ENCODE results near the gene YWHAH. TPM values are rescaled to one million over a fixed set of nuclear protein-coding genes. Genes with fewer than 3 reads are reported as not detected.

YWHAH gene
- polyA plus RNA-seq, 3 donors, result 59.5 to 136 (median 132) TPM

- H4K20me1 ChIP-seq (ENCODE audit: insufficient read depth, low read length), result no peaks in the 10 kb centered on the region
- no peaks in the 10 kb centered on the region for H3K36me3 ChIP-seq (replicated peaks in 1 of 2; ENCODE audit: control insufficient read depth in 1 of 2, insufficient read depth in 2 of 2, low read length in 2 of 2)
- DNase-seq, result no peak
- no peak overlapping the region for H3K4me2 ChIP-seq (replicated peaks; ENCODE audit: extremely low read depth, low read length, poor library complexity, severe bottlenecking)
- H3K9me3 ChIP-seq (replicated peaks in 1 of 2; ENCODE audit: control insufficient read depth in 1 of 2, insufficient read depth in 1 of 2, low read length in 2 of 2), result no peaks in the 10 kb centered on the region
- peaks cover 35% of the 10 kb centered on the region for H3K4me1 Mint-ChIP-seq
- WGBS (ENCODE audit: insufficient coverage), result 89% methylated on average over 5 of the region's 8 CpGs
- H3K4me3 ChIP-seq (replicated peaks in 1 of 3; ENCODE audit: low read depth in 2 of 3, low read length in 3 of 3), result no peak overlapping the region
- no peak overlapping the region for H3K27ac Mint-ChIP-seq
- H3K4me1 ChIP-seq (ENCODE audit: control insufficient read depth in 1 of 2, insufficient read depth in 2 of 2, low read length in 2 of 2), result peaks cover 23% of the 10 kb centered on the region in 2 donors
- no peak overlapping the region for H3K27ac ChIP-seq (ENCODE audit: low read depth in 1 of 2, low read length in 2 of 2)
- no peaks in the 10 kb centered on the region for H3K27me3 ChIP-seq (ENCODE audit: control insufficient read depth in 2 of 2, insufficient read depth in 2 of 2, low read length in 2 of 2)
- H3K9ac ChIP-seq (ENCODE audit: insufficient read depth, low read length, poor library complexity, severe bottlenecking), result no peak overlapping the region
- TF ChIP-seq CTCF (IDR thresholded peaks at IDR 0.05), result no peak
- H3K36me3 Mint-ChIP-seq, result peaks cover 0 to 2% of the 10 kb centered on the region in 2 donors
- H3K9me3 Mint-ChIP-seq, result no peaks in the 10 kb centered on the region
- peaks cover 0 to 12% (median 0%) of the 10 kb centered on the region in 3 donors for H3K27me3 Mint-ChIP-seq (ENCODE audit: low read depth in 3 of 3)
- H2AFZ ChIP-seq (ENCODE audit: insufficient read depth, low read depth, low read length, poor library complexity, severe bottlenecking), result no peak overlapping the region
- no peaks in the 10 kb centered on the region for H3K79me2 ChIP-seq (ENCODE audit: insufficient read depth, low read length)
- intact Hi-C loops (cut with micrococcal nuclease), result no loop called here
- H3K4me3 Mint-ChIP-seq, result no peak overlapping the region
Measured at GRCh38 chr22:31938296-31938695, 6.0 kb upstream of the YWHAH start.

GRCh38 chr22:31940506-31940905 lies 3.8 kb upstream of the YWHAH start:
- Histone ChIP-seq H4K20me1 (ENCODE audit: insufficient read depth, low read length) (peaks cover 6% of the 10 kb centered on the region), H3K27ac (ENCODE audit: low read depth in 1 of 2, low read length in 2 of 2) (no peak overlapping the region), H3K9ac (ENCODE audit: insufficient read depth, low read length, poor library complexity, severe bottlenecking) (no peak overlapping the region), H3K79me2 (ENCODE audit: insufficient read depth, low read length) (peaks cover 10% of the 10 kb centered on the region), H3K27me3 (ENCODE audit: control insufficient read depth in 2 of 2, insufficient read depth in 2 of 2, low read length in 2 of 2) (no peaks in the 10 kb centered on the region), H3K9me3 (replicated peaks in 1 of 2; ENCODE audit: control insufficient read depth in 1 of 2, insufficient read depth in 1 of 2, low read length in 2 of 2) (no peaks in the 10 kb centered on the region), H3K4me1 (ENCODE audit: control insufficient read depth in 1 of 2, insufficient read depth in 2 of 2, low read length in 2 of 2) (peaks cover 27 to 28% of the 10 kb centered on the region in 2 donors), H2AFZ (ENCODE audit: insufficient read depth, low read depth, low read length, poor library complexity, severe bottlenecking) (no peak overlapping the region), H3K4me2 (replicated peaks; ENCODE audit: extremely low read depth, low read length, poor library complexity, severe bottlenecking) (no peak overlapping the region), H3K36me3 (replicated peaks in 1 of 2; ENCODE audit: control insufficient read depth in 1 of 2, insufficient read depth in 2 of 2, low read length in 2 of 2) (no peaks in the 10 kb centered on the region), H3K4me3 (replicated peaks in 1 of 3; ENCODE audit: low read depth in 2 of 3, low read length in 3 of 3) (no peak overlapping the region)
- Mint-ChIP-seq H3K9me3 (no peaks in the 10 kb centered on the region), H3K27ac (no peak overlapping the region), H3K4me1 (peaks cover 30% of the 10 kb centered on the region), H3K4me3 (no peak overlapping the region), H3K36me3 (peaks cover 0 to 2% of the 10 kb centered on the region in 2 donors), H3K27me3 (ENCODE audit: low read depth in 3 of 3) (peaks cover 0 to 5% (median 0%) of the 10 kb centered on the region in 3 donors)
- DNase-seq, result no peak
- intact Hi-C loops (cut with micrococcal nuclease), result loop anchor here (5.0 to 10.0 kb wide), 4 partner anchors 186 to 306 kb away; partner anchors contain the start of genes DEPDC5 (in 2 of the 2), PISD (in 2 of the 2) and PRR14L (in 2 of the 2)
- no peak for TF ChIP-seq CTCF (IDR thresholded peaks at IDR 0.05)
- WGBS (ENCODE audit: insufficient coverage), result 91% methylated on average over 7 of the region's 9 CpGs

Measured in CD14-positive monocyte (primary cell).